HG02938 (cell line): ENCODE data around the gene VRK3.
A peak's percentile ranks its signal among the peaks of the same experiment; 100 is the strongest.

Source experiments
- ATAC-seq: cut with Tn5 transposase; IDR thresholded peaks from one replicate; pipeline ENCODE4 v1.9.1; 2021; ENCODE audit warnings: mild to moderate bottlenecking, moderate library complexity; ENCODE audit not compliant: unreplicated experiment

VRK3 gene

DNA sequence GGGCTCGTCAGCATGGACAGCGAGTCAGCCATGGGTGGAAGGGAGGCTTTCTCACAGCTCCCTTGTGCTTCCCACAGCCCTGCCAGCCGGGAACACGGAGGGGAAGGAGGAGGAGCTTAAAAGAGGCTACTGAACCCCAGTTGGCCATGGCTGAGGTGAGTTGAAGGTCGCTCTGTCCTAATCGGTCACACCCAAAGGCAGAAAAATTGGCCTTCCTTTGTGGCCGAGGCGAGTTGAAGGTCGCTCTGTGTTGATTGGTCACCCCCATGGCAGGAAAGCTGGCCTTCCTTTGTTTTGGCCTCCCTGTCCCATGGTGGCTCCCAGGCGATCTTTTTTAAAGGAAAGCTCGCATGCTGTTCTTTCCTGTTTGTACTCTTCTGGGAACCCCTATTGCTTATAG, 5.8 kb upstream of the VRK3 start:
- ATAC-seq = no peak

DNA sequence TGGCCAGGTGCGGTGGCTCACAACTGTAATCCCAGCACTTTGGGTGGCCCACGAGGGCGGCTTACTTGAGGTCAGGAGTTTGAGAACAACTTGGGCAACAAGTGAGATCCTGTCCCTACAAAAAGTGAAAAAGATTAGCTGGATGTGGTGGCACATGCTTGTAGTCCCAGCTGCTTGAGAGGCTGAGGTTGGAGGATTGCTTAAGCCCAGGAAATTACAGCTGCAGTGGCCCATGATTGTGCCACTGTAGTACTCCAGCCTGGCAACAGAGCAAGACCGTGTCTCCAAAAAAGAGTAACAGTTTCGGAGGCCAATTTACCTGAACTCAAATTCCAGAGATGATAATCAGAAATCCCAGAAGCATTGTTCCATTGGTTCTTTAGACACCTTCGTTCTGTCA, 5.1 kb upstream of the VRK3 start:
- ATAC-seq = no peak

DNA sequence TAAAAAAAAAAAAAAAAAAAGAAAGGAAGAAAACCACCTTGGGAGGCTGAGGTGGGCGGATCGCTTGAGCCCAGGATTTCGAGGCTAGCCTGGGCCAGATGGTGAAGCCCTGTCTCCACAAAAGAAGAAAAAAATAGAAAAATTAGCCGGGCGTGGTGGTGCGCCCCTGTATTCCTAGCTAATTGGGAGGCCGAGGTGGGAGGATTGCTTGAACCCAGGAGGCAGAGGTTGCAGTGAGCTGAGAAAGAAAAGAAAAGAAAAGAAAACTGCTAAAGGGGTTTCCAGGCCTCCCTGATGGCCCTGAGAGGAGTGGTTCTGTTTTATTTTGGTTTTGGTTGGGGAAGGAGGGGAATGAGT, 1.4 kb upstream of the VRK3 start:
- no peak for ATAC-seq

DNA sequence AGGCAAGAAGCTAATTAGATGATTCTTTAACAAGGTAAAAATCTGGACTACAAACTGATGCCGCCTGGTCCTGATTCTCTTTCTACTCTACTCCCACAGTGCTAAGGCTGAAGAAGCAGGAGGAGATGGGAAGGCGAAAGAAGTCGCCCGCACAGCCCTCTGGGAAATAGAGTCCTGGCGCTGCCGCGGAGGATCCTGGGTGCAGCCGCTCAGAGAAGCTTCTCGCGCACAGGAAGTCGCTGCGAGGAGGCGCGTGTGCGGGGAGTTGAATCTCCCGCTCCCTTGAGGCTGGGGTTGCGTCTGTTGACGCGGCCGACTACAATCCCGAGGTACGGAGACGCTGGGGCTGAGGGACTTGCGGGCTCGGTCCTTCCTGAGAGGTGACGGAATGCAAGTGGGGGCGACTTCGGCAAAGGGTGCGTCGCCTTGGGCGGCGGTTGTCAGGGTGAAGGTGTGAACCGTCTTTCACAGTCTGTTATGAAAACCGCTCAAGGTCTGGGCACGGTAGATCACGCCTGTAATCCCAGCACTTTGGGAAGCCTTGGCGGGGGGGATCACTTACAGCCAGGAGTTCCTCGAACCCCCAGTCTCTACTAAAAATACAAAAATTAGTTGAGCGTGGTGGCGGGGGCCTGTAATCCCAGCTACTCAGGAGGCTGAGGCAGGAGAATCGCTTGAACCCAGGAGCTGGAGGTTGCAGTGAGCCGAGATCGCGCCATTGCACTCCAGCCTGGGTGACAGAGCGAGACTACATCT, 800 bp upstream of the VRK3 start, which contains the start of gene ZNF473:
ZNF473 (plus strand) TSS at position 212 of the 756 bp plus-strand sequence. CDS start 5,078 bp downstream, outside the sequence.
- peak; percentile 70 for ATAC-seq

DNA sequence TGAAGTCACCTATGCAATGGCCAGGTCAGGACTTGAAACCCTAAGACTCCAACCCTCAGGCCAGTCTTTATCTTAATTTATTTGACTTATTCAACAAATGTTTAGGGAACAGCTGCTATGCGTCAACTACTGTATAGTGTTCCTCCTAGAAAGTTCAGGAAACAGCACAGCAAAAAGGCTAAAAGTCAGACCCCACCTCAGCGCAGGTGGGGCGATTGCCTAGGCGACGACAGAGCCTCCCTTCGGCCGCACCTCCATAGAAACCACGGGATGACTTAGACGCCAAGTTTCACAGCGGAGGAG, 502 bp downstream of the VRK3 start:
- ATAC-seq = no peak

DNA sequence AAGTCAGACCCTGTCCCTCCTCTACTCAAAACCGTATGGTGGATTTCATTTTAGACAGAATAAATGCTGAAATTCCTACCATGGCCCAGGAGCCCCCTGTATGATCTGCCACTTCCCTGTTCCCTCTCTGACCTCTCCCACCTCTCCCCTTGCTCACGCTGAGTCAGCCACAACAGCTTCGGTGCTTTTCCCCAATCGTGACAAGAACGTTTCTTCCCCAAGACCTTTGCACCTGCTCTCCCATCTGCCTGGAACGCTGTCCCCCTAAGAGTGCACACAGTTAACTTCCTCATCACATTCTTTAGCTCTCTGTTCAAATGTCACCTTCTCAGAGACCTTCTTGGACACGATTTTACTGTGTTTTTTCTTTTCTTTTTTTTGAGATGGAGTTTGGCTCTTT, 2.3 kb downstream of the VRK3 start:
- ATAC-seq = no peak

DNA sequence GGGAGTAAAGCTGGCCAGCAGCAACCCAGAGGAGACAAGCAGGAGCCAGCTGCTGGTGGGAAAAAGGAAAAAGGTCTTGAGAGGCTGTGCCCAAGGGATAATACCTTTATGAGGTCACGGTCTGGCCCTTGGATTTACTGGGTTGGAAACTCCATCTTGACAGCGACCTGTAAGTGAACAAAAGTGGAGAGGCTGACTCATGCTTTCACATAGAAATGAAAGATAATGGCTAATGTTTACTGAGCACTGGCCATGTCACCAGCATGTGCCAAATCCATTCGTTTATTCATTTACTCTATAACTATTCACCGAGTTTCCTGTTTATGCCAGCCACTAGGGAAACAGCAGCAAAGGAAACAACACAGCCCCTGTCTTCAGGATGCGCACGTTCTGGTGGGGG, 4.7 kb downstream of the VRK3 start:
- no peak for ATAC-seq

DNA sequence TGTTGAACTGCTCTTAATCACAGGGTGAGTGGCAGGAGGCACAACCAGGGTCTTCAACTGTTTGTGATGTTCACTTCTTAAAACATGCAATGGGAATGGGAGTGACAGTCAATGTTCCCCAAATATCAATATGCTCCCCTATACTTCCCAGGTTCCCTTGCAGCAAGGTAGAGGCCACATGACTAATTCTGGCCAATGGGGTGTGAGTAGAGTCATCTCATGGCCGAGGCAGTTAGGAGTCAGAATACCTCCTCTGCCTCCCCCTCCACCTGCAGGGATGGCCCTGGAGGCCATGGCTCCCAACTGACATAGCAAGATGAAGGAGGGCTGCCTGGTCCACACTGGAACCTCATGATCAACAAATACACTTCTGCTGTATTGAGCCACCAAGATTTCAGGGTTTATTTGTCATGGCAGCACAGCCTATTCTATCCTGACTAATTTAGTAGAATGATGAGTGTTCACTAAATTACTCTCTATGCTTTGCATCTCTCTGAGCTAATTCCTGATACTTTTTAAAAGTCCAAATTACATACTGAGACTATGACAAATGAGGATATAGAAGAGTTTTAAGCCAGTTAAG, 8.9 kb downstream of the VRK3 start:
- no peak for ATAC-seq

DNA sequence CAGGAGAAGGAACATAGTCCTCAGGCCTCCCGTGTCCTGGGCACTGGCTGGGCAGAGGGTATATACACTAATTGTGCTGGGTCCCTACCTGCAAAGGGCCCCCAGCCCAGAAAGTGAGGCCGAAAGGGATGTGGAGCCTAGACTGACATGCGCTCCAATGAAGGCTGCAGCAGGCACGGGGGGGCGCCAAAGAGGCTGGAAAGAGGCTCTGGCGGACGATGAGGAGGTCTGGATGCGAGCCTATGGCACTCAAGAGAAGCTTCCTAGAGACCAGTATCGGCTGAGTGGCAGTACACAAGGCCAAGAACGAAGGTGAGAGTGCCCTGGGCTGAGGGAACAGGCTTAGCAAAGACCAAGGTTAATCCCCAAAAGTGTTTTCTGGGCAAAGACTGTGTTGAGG, 16.6 kb downstream of the VRK3 start:
- no peak for ATAC-seq

DNA sequence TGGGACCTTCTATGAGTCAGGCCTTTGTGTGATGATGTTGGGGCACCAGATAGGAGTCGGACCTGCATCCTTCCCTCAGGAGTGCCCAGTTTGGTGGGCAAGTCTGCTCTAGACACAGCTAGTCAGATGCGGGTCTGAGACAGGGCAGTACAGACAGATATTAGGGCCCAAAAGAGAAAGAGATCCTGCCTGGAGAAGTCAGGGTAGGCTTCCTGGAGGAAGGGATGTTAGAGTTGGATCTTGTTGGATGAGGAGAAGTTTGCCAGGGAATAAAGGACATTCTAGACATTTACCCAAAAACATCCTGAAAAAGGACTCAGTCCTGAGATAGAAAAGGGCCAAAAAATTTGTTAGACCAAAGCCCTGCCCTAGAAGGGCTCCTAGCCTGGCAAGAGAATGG, 17.2 kb downstream of the VRK3 start:
- no peak for ATAC-seq

DNA sequence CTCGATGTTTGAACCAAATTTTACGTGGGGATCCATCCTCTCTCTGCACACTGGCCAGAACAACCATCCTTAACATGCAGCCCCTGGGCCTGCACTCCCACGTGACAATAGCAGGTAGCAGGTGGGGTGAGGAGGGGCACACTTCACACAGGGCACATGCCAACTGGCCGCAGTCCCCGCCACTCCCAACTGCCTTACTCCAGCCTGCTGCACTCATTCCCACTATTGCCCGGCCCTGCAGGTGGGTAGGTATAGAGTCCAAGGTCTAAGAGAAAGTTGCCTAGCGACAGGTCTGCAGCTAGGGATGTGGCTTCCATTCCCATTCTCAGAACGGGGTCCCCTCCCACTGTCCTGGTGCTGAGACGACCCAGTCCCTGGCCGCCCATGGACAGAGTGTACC, 18.0 kb downstream of the VRK3 start:
- ATAC-seq = no peak

DNA sequence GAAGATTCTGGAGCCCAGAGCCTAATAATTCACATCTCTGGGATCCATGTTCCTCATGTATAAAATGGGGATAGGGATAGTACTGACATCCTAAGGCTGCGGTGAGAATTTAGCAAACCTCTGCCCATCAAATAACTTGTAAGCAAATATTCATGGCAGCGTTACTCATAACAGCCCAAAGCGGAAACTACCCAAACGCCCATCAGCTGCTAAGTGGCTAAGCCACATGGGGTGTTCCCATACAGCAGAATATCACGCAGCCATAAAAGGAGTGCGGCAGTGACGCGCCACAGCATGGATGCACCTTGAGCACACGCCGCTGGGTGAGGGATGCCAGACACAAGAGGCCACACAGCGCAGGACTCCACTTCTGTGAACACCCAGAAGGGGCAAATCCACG, 19.7 kb downstream of the VRK3 start:
- no peak for ATAC-seq

DNA sequence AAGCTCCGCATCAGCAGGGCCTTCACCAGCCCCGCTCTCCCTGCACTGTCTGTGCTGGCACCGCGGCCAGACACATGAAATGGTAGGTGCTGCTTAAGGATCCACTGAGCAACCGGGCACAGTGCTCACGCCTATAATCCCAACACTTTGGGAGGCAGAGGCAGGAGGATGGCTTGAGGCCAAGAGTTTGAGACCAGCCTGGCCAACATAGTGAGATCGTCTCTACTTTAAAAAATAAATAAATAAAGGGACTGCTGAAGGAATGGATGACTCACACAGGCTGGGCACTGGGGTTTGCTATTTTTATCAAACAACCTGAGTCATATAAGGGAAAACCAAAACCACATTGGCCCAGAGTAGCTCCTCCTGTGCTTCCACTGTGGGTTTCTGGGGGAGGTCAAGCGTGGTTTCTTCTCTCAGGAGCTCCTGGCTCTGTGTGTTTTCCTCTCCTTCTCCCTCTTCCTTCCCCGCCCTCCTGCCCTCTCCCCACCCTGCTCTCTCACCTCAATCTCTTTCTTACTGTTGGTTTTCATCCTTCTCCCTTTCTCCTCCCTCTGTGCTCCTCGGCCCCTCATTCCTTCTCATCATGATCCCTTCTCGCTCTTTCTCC, 21.3 kb downstream of the VRK3 start:
- no peak for ATAC-seq

DNA sequence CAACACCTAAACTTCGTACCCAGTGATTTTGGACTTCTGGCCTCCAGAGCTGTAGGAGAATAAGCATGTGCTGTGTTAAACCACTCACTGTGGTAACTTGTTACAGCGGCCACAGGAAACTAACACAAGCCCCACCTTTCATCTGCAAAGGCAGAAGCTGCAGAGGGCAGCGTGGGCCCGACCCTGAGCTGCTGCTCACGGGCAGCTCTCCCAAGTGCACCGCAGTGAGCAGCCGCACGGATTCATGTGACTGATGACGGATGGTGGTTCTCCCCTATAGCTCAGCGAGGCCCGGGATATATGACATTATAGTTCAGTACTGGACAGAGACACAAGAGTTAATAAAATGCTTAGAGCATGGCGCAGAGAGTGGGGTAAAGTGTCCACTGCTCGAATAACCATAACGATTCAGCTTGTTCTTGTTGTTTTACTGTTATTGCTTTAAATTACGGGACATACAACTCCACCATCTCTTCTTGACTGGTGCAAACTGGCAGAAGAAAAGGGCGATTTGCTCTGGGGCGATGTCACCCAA, 21.9 kb downstream of the VRK3 start:
- no peak for ATAC-seq

DNA sequence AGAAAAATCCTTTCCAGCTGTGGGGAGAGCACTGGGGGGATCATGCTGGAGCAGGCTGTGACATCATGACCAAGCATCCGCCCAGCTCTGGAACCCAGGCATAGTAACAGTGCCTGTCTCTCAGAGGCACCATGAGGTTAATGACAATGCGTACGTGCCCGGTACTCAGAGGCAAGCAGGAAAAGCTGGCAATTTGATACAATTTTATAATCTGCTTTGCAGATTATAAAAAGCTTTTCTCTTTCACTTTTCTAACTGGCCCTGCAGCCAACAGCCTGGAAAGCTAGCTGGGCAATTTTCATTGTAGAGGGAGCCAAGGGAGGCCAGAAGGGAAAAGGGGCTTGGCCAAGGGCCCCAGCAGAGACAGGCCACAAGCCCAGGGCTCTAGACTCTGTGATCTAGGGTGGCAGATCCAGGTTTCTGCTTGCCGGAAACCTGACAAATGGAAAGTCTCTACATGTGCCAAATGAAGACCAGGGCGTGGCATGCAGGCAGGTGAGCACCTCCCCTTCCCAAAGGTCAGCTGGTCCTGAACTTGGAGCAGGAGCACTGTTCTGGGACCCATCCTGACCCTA, 22.7 kb downstream of the VRK3 start:
- ATAC-seq = no peak

DNA sequence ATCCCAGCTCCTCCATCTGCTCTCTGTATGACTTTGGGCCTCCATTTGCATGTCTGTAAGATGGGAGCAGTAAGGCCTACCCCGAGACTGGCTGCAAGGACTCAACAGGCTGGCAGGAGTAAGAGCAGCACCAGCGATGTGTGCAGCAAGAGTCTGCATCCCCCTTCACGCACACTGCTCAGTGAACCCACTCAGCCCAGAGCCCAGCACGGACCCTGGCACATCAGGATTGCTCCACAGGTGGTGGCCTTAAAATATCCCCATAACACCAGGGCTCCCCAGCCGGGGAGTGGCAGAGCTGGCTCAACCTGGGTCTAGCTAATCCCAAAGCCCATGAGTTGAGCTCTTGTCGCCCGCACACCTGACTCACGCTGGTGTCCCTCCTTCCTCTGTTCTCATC, 23.4 kb downstream of the VRK3 start:
- ATAC-seq = no peak

DNA sequence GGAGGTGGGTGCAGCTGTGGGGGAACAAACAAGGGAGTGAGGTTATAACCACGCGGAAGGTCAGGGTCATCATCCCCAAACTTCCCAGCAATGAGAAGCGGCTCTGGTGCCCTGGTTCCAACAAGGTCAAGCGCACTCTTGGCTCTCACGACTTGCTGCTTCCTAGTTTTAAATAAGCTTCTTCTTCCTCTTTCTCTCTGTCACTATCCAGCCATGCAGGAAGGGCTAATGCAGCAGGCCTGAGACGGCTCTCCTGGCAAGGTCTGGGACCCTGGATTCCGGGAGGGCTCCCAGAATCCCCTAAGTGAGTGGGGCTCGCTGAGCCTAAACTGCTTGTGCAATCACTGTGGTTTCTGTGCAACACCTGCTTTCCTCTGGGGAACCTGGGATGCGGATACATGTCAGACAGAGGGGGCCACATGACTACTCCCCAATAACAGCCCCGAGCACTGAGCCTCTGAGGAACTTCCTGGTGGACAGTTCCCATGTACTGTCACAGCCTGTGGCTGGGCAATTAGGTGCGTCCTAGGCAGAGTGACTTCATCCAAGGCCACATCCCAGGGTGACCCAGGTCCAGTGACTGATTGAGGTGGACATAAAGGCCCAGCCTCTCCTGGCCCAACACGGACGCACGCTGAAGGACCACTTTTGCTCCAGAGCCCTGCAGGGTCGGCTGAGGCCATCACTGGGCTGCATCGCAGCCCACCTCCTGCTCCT, 24.2 kb downstream of the VRK3 start:
- ATAC-seq = no peak

DNA sequence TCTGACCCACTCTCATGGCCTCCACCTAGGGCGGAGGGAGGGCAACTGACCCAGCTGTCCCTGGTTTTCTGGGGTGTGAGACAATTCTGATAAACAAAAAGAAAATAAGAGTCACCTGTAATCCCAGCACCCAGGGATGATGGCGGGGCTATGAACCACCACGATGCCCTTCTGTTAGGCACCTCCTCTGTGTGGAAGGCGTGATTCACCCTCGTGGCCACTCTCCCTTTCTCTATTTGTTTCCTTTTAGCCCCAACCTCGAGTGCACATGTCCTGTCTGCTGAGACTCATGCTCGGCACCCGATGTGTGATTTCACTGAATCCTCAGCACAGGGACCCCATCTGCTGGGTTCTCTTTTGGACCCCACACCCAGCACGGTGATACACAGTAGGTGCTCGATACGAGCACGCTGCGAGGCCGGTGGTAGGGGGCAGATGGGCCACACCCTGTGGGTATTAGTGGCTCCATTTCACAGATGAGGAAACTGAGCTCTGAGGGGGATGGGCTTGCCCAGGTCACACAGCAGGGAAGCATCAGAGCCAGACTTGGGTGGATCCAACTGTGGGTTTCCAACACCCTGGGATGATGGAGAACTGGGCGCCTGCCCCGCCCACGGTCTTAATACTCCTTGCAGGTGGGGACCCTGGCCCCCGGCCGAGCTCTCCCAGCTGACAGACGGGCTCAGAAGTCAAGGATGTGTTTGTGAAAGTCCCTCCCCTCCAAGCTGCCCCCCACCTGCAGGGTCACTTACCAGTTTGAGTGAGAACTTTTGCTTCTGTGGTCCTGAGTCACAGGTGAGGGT, 24.9 kb downstream of the VRK3 start:
- no peak for ATAC-seq

DNA sequence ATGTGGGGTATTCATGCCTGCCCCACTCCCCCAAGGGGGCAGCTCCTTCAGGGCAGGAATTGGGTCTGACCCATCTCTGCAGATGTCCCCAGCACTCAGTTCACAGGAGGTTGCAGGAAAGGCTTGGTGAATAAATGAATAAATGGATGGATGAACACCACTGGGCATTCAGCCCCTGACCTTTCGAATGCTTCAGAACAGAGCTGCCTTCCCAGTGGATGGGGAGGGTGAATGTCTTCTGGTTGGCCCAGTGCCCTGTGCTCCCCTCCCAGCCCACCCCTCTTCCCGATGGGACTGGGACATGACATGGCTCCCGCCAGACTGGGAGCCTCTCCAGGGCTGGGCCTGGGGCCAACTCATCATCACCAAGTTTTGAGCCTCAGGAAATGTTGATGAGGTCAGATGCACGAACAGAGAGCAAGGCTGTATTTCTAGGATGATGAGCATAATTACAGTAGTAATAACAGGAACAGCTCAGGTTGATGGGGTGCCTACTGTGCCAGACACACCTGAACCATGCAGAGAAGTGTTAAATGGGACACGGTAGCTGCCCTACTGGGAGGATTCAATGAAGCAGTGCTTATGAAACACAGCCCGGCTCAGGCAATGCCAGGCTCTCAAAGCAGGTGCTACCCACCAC, 25.7 kb downstream of the VRK3 start:
- ATAC-seq = no peak

DNA sequence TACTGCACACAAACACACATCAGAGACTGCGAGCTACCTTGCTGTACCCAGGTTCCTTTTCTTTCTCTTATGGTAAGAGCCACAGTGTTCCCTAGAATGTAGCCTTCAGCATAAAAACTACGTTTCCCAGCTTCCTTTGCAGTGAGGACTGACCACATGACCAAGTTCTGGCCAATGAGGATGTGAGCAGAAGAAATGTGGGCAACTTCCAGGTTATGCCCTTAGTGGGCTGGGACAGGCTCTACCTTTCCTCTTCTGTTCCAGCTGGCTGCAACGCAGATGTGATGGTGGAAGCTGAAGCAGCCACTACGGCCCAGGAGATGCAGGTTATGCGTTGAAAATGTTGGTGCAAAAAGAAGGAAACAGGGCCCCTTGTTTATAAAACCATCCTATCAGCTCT, 27.5 kb downstream of the VRK3 start:
- ATAC-seq = no peak
